D721Med (cell line): ENCODE measurements around the gene WDR5.
"Not testable (repeated sequence)": the region's sequence is repeated elsewhere in the genome, so short reads cannot be mapped to it uniquely, and the experiment has no call there.

Source experiments
- DNase-seq: peaks from one replicate; pipeline ENCODE4 v3.0.0; 2011; ENCODE audit warnings: low spot score; ENCODE audit not compliant: insufficient read length
- FAIRE-seq: peaks from 2 replicates; lab custom pipeline; 2011; peaks lifted over from hg19 to GRCh38; lab: Jason Lieb, UNC
- TF ChIP-seq, protein P1 (sequence below): IDR thresholded peaks from 2 replicates; pipeline ENCODE4 v1.5.1; 2012; ENCODE audit warnings: mild to moderate bottlenecking, control low read depth; ENCODE audit not compliant: insufficient read depth; ENCODE audit errors: missing control alignments

Gene WDR5

DNA sequence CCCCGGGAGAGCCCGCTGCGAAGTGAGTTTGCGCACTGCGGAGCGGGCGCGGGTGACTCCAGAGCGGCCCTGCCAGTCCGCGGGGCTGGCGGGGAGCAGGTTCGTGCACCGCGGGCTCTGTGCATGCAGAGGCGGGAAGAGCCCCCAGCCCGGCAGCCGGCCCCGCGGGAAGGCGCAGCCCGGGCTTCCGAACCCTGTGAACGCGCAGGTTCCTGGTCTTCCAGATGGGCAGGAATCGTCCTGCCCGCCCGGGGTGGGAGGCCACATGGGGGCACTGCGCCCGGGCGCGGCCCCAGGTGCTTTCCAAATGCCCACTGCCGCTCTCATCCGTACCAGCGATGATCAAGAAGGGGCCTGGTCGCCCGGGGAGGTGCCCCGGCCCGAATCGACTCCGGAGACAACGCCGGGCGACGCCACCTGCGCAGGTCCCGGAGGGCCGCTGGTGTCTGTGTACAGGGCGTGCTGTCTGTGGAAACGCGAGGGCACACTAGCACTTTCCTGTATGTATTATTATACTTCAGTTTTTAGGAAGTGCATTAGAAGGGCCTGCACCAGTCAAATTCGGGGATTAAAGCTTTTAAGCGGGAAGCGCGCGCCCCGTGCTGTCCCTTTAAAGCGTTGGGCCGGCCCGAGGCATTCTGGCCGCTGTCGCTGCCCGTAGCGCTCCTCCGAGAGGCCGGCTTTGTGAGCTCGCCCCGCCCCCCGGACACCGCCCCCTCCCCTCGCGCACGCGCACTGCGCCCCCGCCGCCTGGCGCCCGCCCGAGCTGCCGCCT, at the start of gene WDR5:
TSS of gene WDR5 (plus strand) at position 740 of the 775 bp plus-strand sequence. CDS start 3,796 bp downstream, outside the sequence.
- TF ChIP-seq, protein P1, sequence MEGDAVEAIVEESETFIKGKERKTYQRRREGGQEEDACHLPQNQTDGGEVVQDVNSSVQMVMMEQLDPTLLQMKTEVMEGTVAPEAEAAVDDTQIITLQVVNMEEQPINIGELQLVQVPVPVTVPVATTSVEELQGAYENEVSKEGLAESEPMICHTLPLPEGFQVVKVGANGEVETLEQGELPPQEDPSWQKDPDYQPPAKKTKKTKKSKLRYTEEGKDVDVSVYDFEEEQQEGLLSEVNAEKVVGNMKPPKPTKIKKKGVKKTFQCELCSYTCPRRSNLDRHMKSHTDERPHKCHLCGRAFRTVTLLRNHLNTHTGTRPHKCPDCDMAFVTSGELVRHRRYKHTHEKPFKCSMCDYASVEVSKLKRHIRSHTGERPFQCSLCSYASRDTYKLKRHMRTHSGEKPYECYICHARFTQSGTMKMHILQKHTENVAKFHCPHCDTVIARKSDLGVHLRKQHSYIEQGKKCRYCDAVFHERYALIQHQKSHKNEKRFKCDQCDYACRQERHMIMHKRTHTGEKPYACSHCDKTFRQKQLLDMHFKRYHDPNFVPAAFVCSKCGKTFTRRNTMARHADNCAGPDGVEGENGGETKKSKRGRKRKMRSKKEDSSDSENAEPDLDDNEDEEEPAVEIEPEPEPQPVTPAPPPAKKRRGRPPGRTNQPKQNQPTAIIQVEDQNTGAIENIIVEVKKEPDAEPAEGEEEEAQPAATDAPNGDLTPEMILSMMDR, result no peak
- FAIRE-seq (no peak), DNase-seq (peak; percentile 95)

DNA sequence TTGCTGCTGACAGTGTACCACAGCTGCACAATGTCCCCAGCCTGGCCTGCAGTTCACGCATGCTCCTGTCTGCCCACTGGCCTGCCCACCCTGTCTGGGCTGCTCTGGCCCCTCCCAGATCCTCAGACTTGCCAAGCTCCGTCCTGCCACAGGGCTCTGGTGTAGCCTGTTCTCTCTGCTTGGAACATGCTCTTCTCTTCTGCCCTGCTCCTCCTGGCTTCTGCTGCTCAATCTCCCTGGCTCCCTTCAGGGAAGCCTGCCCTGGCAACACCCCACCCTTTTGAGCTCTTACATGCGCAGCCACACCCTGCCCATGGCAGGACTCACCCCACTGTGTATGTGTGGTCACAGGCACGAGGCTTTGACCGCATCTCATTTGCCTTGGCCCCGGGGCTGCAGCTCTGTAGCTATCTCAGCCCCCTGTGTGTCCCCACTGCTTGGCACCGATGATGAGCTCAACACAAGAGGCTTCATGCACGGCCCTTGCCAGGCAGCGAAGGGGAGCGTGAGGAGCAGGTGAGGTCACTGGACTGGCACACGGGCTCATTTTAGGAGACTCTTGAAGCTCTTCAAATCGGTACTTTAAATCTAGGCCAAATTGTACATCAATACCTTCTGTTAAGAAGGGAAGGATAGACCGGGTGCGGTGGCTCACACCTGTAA, 47.7 kb upstream of the WDR5 start:
- FAIRE-seq (no peak), DNase-seq (no peak)
- TF ChIP-seq, protein P1, result no peak

DNA sequence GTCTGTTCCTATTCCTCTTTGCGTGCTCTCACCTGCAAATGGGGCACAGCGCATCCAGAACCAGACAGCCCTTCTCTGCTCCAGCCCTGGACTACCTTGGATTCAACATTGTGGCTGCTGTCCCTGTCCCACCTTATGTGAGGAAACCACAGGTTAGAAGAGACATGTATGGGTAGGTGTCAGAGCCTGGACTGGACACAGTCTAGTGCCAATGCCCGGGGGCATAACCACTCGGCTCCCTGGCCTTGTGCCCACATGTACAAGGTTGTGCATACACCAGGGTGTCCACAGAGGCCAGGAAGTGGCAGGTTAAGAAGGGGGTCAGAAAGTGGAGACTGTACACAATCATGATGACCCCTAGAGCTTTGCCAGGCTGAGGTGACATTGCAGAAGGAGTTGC, 45.9 kb upstream of the WDR5 start:
- DNase-seq (no peak), FAIRE-seq (no peak)
- TF ChIP-seq, protein P1, result no peak

DNA sequence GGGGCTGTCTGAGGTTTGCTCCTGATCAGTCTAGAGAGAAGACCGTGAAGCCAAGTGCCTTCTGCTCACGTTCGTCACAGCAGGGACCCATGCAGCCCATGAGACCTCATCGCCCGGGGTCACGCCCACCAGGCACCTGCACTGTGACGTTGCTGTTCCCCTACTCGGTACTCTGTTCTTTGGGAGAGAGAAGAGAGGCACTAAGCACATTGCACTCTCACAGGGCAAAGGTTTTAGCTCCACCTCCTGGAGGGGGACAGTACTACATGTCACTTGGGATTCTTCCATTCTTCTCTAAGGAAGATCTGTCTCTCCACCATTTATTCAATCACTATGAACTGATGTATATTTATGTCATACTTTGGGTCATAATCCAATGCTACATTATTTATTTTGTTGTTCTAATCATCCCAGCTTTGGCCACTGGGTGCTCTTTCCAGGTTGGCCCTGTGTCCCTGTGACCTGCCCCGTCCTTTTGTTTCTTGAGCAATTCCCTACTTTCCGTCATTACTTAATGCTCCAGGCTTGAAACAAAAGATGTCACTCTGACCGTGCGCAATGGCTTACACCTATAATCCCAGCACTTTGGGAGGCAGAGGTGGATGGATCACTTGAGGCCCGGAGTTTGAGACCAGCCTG, 36.6 kb upstream of the WDR5 start:
- peak; percentile 45 for DNase-seq
- no peak for FAIRE-seq
- TF ChIP-seq, protein P1, result peak; percentile 60

DNA sequence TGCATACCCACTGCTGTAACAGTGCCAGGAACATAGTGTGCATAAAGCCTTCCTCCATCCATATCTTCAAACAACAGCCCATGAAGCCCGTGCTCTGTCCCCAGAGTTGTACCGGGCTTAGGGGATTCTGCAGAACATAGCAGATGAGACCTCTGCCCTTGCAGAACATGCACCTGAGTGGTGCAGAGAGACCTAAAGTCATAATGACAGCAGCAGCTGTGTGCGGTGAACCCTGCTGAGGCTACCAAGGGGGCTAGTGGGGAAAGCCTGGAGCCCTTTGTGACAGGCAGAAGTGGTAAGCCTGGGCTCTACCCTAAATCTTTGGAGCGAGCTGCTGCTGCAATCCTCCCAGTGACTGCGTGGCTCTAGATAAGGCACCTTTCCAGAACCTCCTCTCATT, 35.8 kb upstream of the WDR5 start:
- DNase-seq (no peak), FAIRE-seq (no peak)
- TF ChIP-seq, protein P1, result no peak

DNA sequence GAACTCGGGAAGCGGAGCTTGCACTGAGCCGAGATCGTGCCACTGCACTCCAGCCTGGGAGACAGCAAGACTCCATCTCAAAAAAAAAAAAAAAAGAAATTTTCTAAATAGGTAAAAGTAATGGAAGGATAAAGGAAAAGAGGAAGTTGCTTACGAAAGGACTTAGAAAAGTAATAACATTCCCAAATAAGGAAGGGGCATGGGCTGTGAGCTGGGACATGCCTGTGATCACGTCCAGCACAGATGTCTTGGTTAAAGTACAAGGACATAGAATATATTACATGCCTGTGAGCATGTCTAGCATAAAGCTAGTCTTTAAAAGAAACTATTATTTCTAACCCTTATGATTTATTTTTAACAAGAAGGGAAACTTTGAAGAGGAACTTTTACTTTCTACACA, 34.7 kb upstream of the WDR5 start:
- not testable (repeated sequence) for DNase-seq, FAIRE-seq

DNA sequence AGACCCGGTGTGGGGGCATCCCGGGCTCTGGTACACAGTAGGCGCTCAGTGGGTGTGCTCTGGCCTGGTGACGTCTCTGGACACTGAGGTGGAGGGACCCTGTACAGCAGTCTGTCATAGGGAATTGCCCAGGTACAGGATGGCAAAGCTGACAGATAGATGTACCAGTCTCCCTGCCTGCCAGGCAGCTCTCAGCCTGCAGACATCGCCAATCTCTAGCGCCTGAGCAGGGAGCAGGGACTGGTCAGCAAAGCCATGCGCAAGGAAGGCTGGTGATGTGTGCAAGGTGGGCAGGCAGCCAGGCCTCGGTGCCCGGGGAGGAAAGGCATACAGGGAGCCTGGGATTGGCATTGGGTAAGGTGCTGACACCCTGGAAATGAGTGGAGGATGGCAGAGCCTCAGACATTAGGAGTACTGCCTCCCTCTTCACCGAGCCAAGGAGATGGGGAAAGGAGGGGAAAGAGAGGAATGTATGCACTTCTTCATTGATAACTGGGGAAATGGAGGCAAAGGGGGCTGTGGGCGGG, 34.2 kb upstream of the WDR5 start:
- no peak for FAIRE-seq
- TF ChIP-seq, protein P1, result no peak
- DNase-seq, result no peak
